HG03571 (cell line): ENCODE measurements around the gene SPRR2F.
"Not testable (repeated sequence)": the region's sequence is repeated elsewhere in the genome, so short reads cannot be mapped to it uniquely, and the experiment has no call there.

Experiments
- ATAC-seq: cut with Tn5 transposase; IDR thresholded peaks from one replicate; pipeline ENCODE4 v1.9.1; 2021; ENCODE audit not compliant: unreplicated experiment

SPRR2F gene, protein sequence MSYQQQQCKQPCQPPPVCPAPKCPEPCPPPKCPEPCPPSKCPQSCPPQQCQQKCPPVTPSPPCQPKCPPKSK

DNA sequence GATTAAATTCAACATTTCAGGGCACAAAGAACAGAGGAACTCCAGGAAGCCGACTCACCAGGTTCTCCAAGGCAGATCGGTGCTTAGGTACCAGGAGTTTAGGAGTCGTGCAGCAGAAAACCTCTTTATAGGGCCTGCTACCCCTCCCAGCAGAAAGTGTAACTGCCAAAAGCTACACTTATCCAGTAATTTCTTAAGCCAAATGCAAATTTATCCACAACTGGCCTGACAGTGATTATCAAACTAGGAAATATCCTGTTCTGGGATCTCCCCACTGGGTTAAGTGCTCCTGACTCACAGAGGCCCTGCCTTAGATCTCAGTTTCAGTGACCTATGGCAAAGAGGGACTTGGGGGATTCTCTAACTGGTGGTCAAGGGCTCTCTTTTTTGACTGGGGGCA is at the start of gene SPRR2F:
Gene SPRR2F, minus strand, starts transcription at position 101 of the 400 bp plus-strand sequence. CDS start 783 bp downstream, outside the sequence.
- no peak for ATAC-seq

DNA sequence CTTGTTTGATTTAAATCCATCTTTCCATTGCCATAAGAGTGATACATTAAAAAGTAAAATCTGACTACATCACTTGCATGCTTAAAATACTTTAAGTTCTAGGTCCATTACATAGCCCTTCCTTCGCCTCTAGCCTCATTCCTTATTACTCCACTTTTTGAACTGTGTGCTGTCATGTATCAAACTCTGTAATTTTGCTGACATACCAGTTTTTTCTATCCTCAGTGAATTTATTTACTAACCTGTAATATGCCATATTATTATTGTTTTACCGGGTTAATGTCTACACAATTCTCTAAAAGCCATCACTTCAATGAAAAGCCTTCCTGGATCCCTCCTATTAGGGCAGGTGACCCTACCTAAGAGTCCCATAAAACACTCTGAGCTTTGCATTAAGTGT is 42.2 kb upstream of the SPRR2F start:
- ATAC-seq = no peak

DNA sequence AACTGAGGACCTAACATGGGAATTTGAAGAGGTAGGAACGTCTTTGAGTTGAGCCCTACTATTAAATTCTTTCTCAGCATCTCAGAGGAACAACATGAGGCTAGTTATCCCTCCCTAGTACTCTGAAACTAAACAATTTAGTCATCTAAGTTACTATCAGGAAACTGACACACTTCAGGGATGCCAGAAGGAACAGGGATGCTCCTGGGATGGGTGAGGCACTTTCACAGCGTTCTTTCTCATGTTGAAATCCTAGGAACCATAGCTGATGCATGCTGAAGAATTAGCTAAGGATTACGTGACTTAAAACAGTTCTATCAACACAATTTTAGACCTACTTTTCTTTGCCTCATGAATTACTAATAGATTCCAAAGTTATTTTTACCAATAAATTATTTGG is 39.2 kb upstream of the SPRR2F start:
- no peak for ATAC-seq

DNA sequence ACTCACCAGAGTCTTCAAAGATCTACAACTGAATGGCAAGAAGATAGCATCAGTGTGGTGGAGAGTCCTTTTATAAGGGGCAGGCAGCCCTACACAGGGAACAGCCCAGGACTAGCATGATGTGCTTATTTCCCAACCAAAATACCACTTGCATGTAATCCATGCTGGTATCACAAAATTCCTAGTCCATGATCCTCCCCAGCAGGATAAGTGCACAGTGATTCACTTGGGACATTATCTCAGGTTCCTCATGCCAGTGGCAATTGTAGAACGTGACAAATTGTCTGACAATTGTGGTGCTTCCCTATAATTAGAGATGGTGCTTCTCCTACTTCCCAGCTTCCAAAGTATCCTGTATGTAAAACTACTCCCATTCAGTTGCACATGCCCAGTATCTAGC is 37.5 kb upstream of the SPRR2F start, which contains the start of gene SPRR2G:
Gene SPRR2G, minus strand, starts transcription at position 45 of the 400 bp plus-strand sequence. CDS start 780 bp downstream, outside the sequence.
- ATAC-seq = no peak

DNA sequence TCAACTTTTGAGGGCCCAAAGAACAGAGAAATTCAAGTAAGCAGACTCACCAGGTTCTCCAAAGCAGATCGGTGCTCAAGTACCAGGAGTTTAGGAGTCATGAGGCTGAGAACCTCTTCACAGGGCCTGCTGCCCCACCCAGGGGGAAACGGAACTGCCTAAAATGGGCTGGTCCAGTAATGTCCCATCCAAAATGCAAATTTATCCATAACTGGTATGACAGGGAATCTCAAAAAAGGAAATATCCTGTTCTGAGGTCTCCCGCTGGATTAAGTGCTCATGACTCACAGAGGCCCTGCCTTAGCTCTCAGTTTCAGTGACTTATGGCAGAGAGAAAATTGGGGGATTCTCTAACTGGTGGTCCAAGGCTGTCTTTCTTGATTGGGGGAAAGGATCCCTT is 28.1 kb upstream of the SPRR2F start:
- no peak for ATAC-seq

DNA sequence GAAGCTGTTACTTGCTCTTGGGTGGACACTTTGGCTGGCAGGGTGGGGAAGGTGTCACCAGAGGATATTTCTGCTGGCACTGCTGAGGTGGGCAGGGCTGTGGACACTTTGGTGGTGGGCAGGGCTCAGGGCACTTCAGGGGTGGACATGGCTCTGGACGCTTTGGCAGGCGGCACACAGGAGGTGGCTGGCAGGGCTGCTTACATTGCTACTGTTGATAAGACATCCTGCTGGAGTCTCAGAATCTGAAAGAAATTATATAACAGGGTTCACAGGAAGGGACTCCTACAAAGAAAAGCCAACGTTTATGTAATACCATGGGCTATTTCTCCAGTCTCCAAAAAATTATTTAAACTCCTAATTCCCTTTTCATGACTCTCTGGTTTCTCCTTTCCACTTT is 27.2 kb upstream of the SPRR2F start:
- ATAC-seq = no peak

DNA sequence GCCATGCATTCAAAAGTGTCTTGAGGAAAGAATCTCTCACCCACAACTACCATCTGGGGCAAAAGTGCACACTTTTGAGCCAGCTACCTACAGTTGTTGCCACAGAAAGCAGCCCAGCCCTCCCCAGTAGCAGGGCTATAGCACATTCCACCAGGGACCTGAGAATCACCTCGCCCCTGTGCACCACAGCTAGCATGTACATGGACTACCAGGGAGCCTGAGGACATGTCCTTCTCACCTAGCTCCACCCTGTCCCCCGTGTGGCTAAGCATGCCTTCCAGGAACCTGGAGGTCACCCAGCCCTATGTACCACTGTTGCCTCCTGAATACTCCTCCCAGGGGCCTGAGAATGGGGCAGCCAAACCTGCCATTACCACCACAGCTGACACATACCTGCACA is 20.4 kb upstream of the SPRR2F start:
- ATAC-seq = no peak

DNA sequence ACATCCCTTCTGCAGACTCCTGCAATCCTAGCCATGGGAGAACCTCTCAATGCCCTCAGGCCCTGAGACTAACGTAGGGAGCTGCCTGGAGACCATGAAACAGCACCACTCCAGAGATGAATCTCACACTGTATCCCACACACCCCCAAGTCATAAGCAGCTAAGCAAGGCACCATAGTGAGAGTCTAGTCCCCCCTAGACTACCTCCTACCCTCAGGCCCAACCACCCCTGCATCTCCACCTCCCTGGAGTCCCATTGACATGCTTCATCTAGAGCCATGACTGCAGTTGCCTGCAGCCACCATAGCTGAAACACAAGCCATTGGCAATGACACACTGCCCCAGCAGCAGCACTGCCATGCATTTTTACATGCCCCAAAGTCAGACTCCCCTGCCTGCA is 20.0 kb upstream of the SPRR2F start:
- no peak for ATAC-seq

DNA sequence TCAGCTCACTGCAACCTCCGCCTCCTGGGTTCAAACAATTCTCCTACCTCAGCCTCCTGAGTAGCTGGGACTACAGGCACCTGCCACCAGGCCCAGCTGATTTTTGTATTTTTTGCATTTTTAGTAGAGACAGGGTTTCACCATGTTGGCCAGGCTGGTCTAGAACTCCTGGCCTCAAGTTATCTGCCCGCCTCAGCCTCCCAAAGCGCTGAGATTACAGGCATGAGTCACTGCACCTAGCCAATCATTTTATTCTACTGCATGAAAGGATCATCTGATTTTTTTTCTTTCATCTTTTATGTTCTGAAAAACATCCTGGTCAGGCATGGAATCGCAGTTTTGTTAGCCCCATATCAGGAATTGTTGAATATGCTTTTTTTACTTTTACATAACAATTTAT is 15.4 kb upstream of the SPRR2F start:
- ATAC-seq = not testable (repeated sequence)

DNA sequence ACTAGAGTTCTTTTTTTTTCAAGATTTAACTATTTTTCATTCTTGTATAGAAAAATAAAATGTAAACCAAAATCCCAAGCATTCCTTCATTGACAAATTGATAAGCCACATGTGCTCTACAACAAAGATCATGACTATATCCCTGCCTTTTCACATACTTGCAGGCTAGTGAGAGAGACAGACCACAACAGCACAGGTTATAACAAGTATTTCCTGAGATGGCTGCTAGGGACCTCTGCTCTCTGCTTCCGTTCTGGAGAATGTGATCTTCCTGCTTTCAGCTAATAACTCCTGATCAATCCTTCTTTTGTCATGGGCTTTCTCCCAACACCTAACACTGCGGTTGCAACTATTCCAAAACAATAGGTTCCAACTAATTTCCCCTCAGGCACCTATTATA is 14.0 kb upstream of the SPRR2F start:
- no peak for ATAC-seq

DNA sequence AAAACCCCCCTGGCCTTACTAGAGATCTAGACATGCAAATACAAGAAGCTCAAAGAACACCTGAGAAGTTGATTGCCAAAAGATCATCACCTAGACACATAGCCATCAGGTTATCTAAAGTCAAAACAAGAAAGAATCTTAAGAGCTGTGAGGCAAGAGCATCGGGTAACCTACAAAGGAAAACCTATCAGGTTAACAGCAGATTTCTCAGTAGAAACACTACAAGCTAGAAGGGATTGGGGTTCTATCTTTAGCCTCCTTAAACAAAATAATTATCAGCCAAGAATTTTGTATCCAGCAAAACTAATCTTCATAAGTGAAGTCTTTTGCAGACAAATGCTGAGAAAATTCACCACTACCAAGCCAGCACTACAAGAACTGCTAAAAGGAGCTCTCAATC is 12.2 kb upstream of the SPRR2F start:
- no peak for ATAC-seq

DNA sequence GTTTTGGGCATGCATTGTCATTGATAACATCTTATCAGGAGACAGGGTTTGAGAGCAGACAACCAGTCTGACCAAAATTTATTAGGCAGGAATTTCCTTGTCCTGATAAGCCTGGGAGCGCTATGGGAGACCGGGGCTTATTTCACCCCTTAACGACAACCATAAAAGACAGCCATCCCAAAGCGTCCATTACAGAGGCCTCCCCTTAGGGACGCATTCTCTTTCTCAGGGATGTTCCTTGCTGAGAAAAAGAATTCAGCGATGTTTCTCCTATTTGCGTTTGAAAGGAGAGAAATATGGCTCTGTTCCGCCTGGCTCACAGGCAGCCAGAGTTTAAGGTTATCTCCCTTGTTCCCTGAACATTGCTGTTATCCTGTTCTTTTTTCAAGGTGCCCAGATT is 10.5 kb upstream of the SPRR2F start:
- not testable (repeated sequence) for ATAC-seq

DNA sequence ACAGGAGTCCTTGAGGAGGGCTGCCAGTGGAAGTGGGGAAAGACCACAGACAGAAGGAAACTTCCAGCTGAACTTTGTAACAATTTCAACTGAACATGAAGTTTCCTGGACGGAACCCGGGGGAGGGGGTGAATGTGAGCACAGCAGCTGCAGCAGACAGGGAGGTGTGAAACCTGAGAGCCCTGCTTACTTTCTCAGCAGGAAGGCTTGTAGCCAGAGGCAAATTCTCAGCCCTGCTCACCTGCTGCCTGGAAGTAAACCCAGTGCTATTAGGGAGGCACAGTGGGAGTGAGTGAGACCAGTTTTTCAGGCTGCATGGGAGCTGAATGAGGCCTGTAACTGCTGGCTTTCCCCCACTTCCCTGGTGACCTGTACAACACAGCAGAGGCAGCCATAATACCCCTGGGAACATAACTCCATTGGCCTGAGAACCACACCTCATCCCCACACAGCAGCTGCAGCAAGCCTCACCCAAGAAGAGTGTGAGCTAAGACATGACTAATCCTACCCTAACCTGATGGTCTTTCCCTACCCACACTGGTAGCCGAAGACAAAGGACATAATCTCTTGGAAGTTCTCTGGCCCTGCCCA is 9.6 kb upstream of the SPRR2F start:
- ATAC-seq = no peak

DNA sequence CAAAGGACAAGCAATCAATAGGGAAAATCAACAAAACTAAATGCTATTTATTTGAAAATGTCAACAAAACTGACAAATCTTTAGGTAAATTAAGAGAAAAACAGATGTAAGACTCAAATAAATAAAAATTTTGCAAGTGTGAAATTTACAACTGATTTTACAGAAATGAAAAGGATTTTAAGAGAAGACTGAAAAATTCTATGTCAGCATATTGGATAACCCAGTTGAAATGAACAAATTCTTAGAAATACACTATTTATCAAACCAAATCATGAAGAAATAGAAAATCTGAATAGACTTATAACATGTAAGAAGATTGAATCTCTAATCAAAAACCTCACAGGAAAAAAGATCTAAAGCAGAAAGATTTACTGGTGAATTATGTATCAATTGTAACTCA is 7.6 kb upstream of the SPRR2F start:
- no peak for ATAC-seq

DNA sequence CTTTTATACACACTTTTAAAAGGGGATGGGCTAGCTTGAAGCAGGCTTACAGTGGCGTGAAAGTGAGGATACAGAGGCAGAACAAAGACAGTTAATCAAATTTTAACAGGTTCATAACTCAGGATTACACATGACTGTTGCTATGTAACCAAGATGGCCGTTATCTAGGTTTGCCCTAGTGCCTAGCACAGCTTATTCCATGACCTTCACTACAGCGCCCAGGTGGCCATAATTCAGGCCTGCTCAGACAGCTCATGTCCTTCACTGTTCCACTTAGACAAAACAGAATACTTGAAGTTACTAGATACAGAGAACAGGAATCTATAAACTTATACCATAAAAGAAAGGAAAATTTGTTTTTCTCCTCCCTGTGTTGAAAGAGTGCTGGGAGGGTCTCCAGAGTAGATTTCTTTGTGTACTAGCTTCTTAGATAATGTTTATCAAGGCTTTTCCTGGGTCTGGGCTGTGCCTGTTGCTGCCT is 6.2 kb upstream of the SPRR2F start:
- ATAC-seq = no peak

DNA sequence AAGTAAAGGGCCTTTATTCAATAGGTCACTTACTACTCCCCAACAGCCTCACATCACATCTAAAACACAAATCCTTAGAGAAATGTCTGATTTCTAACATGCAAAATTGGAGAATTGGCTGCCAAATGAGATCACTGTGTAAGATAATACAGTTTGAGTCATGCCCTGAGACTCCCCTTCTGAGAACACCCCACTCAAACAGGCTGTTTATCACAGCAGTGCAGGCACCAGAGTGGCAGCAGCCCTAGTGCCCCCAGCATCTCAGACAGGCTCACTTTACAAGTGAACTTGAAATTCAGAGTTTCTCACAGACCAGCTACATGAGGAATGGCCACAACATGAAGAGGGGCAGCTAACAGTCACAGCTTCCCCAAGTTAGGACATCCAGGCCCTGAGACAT is 1.9 kb upstream of the SPRR2F start:
- not testable (repeated sequence) for ATAC-seq

DNA sequence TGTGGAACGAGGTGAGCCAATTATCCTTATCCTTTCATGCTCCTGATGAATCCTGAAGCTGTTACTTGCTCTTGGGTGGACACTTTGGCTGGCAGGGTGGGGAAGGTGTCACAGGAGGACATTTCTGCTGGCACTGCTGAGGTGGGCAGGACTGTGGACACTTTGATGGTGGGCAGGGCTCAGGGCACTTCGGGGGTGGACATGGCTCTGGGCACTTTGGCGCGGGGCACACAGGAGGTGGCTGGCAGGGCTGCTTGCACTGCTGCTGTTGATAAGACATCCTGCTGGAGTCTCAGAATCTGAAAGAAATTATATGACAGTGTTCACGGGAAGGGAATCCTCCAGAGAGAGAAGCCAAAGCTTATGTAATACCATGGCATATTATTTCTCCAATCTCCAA is 862 bp downstream of the SPRR2F start:
- not testable (repeated sequence) for ATAC-seq

DNA sequence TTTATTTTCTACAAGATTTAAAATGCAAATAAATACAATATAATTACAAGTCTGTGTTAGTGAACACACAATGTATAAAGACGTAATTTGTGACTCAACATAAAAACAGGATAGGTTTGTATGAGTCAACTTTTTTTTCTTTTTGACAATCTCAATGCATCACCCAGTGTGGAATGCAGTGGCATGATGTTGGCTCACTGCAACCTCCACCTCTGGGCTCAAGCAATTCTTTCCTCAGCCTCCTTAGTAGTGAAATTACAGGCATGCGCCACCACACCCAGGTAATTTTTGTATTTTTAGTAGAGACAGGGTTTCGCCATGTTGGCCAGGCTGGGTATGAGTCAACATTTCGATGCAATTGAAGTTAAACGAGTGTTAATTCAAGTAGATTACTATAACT is 13.1 kb downstream of the SPRR2F start:
- no peak for ATAC-seq

DNA sequence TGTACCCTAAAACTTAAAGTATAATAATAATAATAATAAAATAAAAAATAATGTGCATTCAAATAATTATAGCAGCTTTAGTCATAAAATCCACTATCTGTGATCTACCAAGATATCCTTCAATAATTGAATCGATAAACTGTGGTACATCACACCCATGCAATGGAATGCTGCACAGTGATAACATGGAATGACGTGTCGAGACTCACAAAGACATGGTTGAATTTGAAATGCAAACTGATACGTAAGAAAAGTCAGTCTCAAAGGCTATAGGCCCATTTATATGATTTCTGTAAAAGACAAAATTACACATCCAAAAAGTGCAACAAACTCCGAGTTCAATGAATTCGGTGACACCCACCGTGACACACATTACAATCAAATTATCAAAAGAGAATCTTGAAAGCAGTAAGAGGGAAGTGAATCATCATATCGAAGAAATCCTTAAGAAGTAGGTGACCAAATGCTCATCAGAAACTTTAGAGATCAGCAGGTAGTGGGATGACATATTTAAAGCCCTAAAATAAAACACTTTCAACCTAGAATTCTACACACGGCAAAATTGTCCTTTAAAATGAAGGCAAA is 13.8 kb downstream of the SPRR2F start:
- no peak for ATAC-seq

DNA sequence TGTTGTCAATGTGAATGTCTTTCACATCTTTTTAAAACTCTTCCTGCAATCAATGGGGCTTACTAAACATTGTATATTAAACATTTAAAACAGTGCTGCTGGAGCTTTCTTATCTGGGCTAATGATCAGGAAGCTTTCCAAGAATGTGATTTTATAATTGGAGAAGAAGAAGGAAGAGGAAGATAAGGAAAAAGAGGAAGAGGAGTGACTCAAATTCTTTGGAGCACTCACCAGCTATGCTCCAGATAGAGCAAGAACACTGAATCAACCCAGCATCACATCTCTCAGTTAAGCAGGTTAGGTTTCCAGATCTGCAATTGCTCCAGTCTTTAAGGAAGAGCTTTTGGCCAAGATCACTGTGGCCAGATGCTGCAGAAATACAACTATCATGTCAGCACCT is 17.6 kb downstream of the SPRR2F start:
- no peak for ATAC-seq

DNA sequence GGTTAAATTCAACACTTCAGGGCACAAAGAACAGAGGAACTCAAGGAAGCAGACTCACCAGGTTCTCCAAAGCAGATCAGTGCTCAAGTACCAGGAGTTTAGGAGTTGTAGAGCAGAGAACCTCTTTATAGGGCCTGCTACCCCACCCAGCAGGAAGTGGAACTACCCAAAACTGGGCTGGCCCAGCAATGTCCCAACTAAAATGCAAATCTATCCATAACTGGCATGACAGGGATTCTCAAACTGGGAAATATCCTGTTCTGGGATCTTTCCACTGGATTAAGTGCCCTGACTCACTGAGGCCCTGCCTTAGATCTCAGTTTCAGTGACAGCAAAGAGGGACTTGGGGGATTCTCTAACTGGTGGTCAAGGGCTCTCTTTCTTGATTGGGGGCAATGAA is 18.9 kb downstream of the SPRR2F start, which contains the start of gene SPRR2E:
Gene SPRR2E, minus strand, starts transcription at position 101 of the 400 bp plus-strand sequence. CDS start 775 bp downstream, outside the sequence.
- ATAC-seq = no peak

DNA sequence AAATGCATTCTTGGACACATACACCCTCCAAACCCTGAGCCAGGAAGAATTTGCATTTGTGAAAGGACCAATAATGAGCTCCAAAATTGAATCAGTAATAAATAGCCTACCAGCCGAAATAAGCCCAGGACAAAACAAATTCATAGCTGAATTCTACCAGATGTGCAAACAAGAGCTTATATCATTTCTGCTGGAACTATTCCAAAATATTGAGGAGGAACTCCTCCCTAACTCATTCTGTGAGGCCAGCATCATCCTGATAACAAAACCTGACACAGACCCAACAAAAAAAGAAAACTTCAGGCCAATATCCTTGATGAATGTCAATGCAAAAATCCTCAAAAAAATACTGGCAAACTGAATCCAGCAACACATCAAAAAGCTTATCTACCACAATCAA is 25.7 kb downstream of the SPRR2F start:
- ATAC-seq = no peak

DNA sequence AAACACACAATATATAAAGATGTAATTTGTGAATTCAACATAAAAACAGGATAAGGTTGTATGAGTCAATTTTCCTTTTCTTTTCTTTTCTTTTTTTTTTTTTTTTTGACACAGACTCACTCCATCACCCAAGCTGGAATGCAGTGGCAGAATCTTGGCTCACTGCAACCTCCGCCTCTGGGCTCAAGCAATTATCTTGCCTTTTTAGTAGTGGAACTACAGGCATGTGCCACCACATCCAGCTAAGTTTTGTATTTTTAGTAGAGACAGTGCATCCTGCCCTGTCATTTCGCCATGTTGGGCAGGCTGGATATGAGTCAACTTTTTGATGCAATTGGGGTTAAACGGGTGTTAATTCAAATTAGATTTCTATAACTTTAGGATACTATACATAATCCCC is 31.6 kb downstream of the SPRR2F start:
- ATAC-seq = no peak
